ENCODE measurements around the gene OR52I2.

OR52I2 gene

GRCh38 chr11:4610258-4610935, 28.9 kb downstream of the OR52I2 start:
- DNase-seq = no peak

- no peak for DNase-seq
These were observed 30.4 kb downstream of the OR52I2 start for GRCh38 chr11:4611986-4612385.

- no peak for DNase-seq
These were observed 34.4 kb downstream of the OR52I2 start for GRCh38 chr11:4615856-4616444.

- DNase-seq = no peak
These were observed 38.0 kb downstream of the OR52I2 start for GRCh38 chr11:4619514-4619913.

- peak; percentile 39 to 86 for DNase-seq
These were observed 44.9 kb downstream of the OR52I2 start for GRCh38 chr11:4626207-4627099.

GRCh38 chr11:4636136-4636535, 54.6 kb downstream of the OR52I2 start:
- no peak for DNase-seq

- peak; percentile 54 to 76 for DNase-seq
These were observed 55.6 kb downstream of the OR52I2 start, which contains the start of gene OR51D1 for GRCh38 chr11:4636962-4637661. OR51D1 (plus strand) TSS chr11:4637477; CDS start chr11:4639791, 2,314 bp downstream.

- DNase-seq = no peak
These were observed 56.1 kb downstream of the OR52I2 start for GRCh38 chr11:4637662-4638047.

- no peak for DNase-seq
These were observed 58.4 kb downstream of the OR52I2 start for GRCh38 chr11:4639931-4640330.

GRCh38 chr11:4641501-4641900, 60.0 kb downstream of the OR52I2 start:
- no peak for DNase-seq

- no peak for DNase-seq
These were observed 60.5 kb downstream of the OR52I2 start for GRCh38 chr11:4642043-4642442.

All from NCI-H1930 (cell line).